Left lobe of liver (tissue), 2 donors: ENCODE results near the gene TTLL9. TPM values are rescaled to one million over a fixed set of nuclear protein-coding genes. Genes with fewer than 3 reads are reported as not detected.

Experiments used
- ATAC-seq: fragments of 200-7000 bp; cut with Tn5 transposase; one replicate; pipeline ENCODE4 v1.9.1; 2020; ENCODE audit warnings: mild to moderate bottlenecking, moderate library complexity
- DNase-seq: peaks from one replicate; pipeline ENCODE4 v3.0.0-alpha.2; 2020; ENCODE audit warnings: low spot score
- total RNA-seq: library from RNA; stranded (reverse); gene quantifications from one replicate; pipeline ENCODE4 v1.2.1, GENCODE V29; 2021
- donor health status: DM: no; HTN: no; CAD: no; lungs with moderate emphysema.
- donor health status: DM: no; HTN: yes; CAD: no.

Gene TTLL9
- total RNA-seq, 1 donor from 2014 or later = not detected

DNA sequence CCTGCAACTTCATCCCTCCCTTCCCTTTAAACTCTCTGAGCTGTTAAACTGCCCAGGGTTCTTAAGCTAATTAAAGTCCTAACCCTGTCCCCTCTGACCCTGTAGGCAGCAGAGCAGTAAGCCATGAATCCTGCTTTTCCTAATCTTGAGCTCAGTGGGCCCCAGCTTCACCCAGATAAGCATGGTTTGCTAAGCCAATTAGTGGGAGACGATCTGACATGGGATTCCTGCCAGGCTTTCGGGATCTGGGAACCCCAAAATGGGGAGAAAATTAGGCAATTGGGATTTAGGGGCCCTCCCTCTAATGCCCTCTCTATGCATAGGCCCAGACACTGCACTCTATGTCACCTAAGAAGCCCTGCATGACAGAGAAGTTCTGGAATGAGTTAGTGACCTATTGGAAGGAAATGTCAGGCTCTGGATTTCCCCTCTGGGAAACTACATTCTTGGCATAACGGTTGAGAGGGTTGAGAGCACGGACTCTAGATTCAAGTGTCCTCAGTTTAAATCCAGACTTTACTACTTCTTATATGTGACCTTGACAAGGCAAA is 102.1 kb downstream of the TTLL9 start:
- ATAC-seq (no peak), DNase-seq (no peak)

DNA sequence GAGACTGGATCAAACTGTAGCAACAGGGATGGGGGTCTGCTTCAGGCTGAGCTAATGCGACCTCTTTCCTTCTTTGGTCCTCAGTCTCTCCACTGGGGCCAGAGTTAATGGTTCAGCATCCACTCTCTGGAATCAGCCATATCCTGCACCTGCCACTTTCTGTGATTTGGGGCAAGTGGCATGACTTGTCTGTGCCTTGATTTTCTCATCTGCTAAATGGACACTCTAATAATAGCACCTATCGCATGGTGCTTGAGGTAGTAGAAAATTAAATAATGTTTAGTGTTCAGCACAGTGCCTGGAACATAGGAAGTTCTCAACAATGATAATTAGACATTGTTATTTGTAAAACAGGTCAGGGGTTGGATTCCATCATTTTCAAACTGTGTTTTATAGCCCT is 103.9 kb downstream of the TTLL9 start:
- DNase-seq = no peak

DNA sequence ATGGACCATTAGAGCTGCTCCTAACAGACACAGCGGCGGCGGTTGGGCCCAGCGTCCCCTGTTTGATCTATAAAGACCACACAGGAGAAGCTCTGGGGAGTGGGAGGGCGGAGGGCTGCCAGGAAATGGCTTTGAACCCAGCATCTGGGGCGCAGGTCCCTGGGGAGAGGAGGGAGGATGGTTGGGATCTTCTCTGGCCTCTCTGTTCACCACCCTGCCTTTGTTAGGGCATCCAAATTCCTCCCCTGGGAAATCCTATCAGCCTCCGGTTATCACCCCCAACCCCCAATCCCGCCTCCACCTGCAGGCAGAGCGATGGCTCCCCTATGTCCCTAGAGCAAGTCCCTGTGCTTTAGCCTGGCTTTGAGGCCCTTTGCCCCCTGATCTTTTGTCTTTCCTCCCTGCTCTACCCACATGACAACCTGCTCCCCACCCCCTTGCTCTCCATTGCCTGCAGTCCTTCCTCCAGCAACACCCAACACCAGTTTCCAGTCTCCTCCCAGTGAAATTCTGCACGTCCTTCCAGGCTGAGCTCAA is 104.6 kb downstream of the TTLL9 start:
- DNase-seq = no peak
- ATAC-seq = no peak

More for the DNA sequence above, 103.9 kb downstream of the TTLL9 start:
- no peak for ATAC-seq

DNA sequence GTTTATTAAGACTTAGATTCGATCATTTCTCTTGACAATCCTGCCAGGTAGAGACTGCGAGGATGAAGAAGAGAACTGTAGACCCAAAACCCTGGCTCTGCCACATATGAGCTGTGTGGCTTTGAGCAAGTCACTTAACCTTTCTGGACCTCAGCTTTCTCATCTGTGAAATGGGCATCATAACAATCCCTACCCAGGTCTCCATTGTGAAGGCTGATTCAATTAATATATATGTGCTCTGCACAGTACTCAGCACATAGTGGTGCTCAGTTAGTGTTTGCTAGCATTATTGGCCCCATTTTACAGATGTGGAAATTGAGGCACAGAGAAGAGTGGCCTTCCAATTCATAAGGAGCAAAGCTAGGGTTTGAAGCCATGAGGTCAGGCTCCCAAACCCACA is 105.4 kb downstream of the TTLL9 start:
- DNase-seq = no peak
- ATAC-seq = no peak

DNA sequence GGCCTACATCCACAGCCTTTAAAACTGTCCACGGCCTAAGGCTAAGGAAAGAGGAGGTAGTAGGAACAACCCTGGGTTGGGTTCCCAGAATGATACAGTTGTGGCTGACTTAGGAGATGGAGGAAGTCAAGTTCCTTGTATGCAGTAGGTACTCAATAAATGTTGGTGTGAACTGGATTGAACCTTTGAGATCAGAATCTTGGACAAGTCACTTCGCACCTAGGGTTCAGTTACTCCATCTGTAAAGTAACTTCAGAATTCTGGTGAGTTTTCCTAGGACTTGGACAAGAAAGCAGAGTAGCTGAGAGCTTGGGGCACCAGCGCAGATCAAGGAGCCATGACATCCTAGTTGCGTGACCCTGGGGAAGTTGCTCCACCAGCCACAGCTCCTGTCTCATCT is 106.6 kb downstream of the TTLL9 start:
- no peak for ATAC-seq
- DNase-seq = no peak

DNA sequence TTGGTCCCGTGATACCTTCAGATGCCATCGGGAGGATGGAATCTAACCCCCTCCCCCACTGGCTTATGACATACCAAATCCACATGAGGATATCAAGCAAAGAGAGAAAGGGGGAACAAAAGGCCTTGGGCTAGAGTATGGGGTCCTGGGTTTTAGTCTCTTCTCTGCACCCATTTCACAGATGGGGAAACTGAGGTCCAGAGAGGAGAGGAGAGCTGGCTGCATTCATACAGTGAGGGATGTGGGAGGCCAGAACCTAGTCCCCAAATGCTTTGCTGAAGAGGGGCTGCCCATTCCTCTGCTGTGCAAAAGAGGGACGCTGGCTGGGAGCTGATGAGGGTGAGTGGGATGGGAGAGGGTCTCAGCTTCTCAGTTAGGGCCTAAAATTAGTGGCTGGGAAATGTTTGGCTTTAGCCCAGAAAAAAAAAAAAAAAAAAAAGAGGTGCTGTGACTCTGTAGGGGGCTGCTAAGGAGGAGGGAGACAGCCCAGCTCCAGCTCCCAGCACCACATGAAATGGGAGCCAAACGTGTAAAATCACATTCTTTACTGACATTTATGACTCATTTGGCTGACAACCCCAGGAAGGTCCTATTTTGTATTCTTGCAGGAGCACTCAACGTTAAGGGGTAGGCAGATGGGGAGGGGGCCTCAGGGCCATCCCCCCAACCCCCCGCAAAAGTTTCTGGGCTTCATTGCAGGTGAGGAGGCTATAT is 109.4 kb downstream of the TTLL9 start:
- no peak for DNase-seq
- no peak for ATAC-seq

DNA sequence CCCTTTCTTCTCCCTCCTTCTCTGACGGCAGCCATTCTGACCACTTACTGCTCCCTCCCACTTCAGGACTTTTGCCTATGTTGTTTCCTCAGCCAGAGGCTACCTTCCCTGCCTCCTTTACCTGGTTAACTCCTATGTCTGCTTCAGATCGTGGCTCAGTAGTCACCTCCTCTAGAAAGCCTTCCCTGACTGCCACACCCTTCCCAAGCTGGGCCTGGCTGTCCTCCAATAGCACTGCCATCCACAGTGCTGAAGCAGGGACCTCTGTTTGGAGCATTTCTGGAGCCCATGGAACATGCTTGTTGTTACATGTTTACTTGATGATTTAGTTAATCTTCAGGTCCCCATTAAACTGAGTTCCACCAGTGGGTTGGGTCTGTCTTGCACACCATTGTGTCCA is 111.3 kb downstream of the TTLL9 start:
- no peak for ATAC-seq
- DNase-seq = no peak

DNA sequence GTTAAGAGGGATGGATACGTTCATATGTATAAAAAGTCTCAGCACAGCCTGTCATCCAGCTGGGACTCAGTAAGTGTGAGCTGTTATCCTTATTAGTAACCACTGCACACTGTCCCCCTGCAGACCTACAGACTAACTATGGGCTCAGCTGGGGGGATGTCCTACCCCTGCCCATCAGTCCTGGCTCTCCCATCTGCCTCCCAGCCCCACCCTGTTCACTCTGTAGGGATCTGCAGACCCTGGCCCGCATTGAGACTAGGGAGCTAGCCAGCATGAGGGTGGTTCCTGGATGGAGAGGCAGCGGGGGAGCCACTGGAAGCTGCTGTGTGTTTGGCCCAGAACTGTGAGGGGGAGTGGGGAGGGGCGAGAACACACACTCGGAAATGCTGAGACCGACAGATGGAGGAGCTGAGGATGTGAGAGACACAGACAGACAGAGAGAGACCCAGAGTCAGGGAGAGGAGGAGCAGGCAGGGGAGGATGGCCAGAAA is 114.6 kb downstream of the TTLL9 start:
- no peak for DNase-seq
- ATAC-seq = no peak

DNA sequence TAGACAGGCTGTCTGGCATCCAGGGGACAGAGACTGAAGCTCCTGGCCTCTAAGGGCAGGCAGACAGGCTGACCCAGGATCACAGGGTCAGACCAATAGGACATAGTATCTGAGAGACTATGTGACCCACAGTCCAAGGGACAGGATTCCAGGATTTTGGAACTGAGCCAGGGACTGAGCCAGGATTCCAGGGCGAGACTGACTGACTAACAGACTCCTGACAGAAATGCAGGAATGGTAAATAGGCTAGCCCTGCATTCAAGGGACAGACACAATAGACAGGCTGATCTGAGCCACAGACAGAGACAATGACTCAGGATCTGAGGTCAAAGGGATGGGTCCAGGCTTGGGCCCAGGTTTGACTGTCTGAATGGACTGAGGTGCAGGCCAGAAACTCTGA is 117.3 kb downstream of the TTLL9 start:
- peak; percentile 70 for ATAC-seq
- DNase-seq = no peak

DNA sequence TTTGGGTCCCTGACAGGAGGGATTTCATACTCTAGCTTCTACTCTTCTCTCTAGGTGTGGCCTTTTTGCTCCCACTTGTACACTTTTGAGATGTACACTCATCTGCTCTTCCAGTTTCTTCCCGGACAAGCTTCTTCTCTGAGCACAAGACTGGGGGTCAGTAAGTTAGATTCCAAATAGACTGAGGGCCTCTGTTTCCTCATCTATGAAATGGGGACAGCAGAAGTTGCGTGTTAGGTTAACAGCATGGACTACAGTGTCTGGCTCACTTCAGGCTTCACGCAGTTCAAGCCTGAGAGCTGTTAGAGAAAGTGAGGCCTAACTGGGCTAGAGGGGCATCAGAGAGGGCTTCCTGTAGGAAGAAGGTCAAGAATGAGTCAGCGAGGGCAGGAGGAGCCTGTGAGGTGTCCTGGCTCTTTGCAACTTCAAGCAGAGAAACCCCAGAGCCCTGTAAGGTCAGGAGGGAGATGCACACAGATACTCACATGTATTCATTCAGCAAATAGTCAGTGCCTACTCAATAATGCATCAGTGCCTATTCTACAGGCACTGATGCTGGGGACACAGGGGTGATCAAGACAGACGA is 118.1 kb downstream of the TTLL9 start:
- DNase-seq (no peak), ATAC-seq (no peak)

DNA sequence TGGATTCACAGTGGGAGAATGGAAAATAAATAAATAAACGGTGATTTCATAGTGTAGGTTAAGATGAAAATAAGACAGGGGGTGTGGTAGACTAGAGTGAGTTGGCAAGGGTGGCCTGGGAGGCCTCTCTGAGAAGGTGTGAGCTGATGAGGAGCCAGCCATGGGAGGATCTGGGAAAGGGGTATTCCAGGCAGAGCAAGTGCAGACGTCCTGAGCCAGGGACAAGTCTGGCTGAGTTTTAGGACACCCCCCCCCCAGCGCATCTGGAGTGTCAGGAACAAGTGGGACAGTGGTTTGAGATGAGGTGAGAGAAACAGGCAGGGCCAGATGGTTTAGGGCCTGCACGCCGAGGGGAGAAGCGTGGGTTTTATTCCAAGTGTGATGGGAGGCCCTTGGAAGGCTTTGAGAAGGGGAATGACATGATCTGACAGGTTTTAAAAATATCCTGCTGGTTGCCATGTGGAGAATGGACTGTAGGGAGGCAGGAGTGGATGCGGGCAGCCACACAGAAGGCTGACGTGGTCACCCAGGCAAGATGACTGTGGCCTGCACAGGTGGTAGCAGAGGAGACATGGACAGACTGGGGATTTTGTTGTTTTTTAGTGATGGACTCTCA is 118.7 kb downstream of the TTLL9 start:
- DNase-seq (no peak), ATAC-seq (no peak)

DNA sequence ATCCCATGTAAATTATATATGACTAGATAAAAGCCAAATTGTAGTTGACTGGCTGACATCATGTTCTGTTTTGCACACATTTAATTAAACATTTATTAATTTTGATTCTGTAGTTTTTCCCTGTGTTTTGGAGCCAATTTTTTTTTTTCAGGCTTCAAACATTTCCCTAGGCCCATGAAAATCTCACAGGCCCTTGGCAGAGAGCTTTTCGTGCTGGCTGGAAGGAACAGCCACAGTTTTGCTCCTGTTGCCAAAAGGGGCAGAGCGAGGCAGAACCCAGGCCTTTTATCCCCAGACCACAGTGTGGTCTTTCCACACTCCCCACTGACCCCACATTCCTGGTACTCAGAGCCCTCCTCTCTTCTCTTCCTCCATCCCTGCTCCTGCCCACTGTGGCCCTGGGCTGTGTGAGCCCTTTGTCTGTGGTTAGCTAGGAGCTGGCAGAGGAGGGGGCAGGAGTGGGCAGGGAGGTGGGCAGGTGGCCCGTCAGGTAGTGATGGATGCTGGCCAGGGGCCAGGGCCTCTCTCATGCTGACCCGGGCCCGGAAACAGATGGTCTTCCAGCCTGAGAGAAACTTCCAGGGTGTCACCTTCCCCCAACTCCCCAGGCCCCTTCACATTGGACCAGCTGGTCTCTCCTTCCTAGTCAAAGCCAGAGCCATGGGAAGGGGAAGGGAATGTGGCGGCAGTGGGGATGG is 120.4 kb downstream of the TTLL9 start:
- DNase-seq (no peak), ATAC-seq (no peak)

DNA sequence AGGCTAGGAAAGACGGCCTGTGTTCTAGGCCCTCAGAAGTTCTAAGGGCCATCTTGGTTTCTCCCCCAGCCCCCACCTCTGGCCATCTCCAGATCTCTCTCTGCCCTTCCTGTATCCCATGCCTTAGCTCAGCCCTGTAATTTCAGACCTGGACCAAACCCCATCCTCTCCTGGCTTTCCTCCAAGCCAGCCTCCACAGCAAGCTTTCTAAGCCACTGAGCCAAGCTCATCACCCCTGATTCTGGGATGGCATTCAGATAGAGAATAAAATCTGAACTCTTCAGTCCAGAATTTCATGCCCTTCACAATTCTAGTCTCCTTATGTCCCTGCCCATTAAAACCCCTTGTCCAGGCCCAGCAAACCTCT is 120.9 kb downstream of the TTLL9 start:
- DNase-seq (no peak), ATAC-seq (no peak)

DNA sequence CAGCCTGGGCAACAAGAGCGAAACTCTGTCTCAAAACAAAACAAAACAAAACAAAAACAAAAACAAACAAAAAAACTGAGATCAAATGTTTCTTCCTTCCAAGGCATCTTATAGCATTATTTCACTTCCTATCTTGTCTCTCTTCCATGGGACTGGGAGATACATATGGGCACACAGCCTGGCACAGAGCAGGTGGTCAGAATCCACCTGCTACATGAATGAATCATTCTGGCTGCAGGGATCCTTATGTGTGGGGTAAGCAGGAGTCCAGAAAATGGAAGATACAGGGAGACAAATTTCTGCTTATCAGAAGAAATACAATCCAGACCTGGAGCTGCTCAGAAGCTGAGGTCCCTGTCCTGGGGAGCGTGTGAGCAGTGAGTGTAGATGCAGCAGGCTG is 121.7 kb downstream of the TTLL9 start:
- DNase-seq = no peak
- ATAC-seq = no peak

Other genes with a start within 250 kb of the TTLL9 start
- not detected for gene COX4I2, start 232.7 kb upstream of the TTLL9 start, total RNA-seq
- 35.0 TPM for gene BCL2L1, start 147.8 kb upstream of the TTLL9 start, total RNA-seq
- 2.0 TPM for gene TPX2, start 131.3 kb upstream of the TTLL9 start, total RNA-seq
- gene MYLK2, start 51.3 kb upstream of the TTLL9 start, total RNA-seq = not detected
- not detected for gene FOXS1, start 25.0 kb upstream of the TTLL9 start, total RNA-seq
- 0.38 TPM for gene DUSP15, start 107 bp upstream of the TTLL9 start, total RNA-seq
- gene PDRG1, start 81.4 kb downstream of the TTLL9 start, total RNA-seq = 5.1 TPM
- not detected for gene XKR7, start 97.5 kb downstream of the TTLL9 start, total RNA-seq
- 1.5 TPM for gene CCM2L, start 139.8 kb downstream of the TTLL9 start, total RNA-seq
- gene HCK, start 181.6 kb downstream of the TTLL9 start, total RNA-seq = 3.7 TPM
- gene TM9SF4, start 239.1 kb downstream of the TTLL9 start, total RNA-seq = 25.3 TPM